ENCODE data around the gene RASL11A. TPM values are rescaled to one million over a fixed set of nuclear protein-coding genes. Genes with fewer than 3 reads are reported as not detected.
"Not testable (repeated sequence)": the region's sequence is repeated elsewhere in the genome, so short reads cannot be mapped to it uniquely, and the experiment has no call there.

Gene RASL11A
- total and polyA plus RNA-seq, 11 donors = 2.9 to 13.7 (median 5.4) TPM

DNA sequence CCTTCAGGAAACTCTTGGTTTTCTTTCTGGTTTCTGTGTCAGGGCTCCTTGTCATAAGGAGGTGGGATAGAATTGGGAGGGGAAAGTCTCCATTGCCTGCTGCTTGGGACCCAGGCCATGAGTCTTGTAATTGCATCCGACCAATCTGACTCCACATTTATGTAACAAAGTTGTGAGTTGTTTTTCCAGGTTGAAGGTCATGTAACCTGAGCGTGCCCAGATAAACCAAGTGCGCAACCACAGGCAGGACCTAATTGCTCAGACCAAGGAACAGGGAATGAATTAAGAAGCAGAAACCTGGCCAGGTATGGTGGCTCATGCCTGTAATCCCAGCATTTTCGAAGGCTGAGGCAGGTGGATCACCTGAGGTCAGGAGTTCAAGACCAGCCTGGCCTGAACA lies 17.8 kb downstream of the RASL11A start:
- Histone ChIP-seq H3K27ac (no peak overlapping the region), H3K4me1 (no peaks in the 10 kb centered on the region), H3K36me3 (no peaks in the 10 kb centered on the region), H3K4me3 (no peak overlapping the region), H3K27me3 (no peaks in the 10 kb centered on the region), H3K9me3 (peaks cover 0 to 3% (median 0%) of the 10 kb centered on the region in 12 donors)
- no peak for TF ChIP-seq POLR2A (IDR thresholded peaks at IDR 0.05)
- TF ChIP-seq, protein P1, sequence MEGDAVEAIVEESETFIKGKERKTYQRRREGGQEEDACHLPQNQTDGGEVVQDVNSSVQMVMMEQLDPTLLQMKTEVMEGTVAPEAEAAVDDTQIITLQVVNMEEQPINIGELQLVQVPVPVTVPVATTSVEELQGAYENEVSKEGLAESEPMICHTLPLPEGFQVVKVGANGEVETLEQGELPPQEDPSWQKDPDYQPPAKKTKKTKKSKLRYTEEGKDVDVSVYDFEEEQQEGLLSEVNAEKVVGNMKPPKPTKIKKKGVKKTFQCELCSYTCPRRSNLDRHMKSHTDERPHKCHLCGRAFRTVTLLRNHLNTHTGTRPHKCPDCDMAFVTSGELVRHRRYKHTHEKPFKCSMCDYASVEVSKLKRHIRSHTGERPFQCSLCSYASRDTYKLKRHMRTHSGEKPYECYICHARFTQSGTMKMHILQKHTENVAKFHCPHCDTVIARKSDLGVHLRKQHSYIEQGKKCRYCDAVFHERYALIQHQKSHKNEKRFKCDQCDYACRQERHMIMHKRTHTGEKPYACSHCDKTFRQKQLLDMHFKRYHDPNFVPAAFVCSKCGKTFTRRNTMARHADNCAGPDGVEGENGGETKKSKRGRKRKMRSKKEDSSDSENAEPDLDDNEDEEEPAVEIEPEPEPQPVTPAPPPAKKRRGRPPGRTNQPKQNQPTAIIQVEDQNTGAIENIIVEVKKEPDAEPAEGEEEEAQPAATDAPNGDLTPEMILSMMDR (IDR thresholded peaks at IDR 0.05) = no peak
- ATAC-seq = no peak
- WGBS, 4 donors = 89 to 93% (median 90%) methylated on average over 4 of the region's 4 CpGs
- no peak for DNase-seq
- intact Hi-C loops (cut with DNase I) = loop anchor here in 3 of 10 donors (5.0 to 10.0 kb wide), 3 partner anchors 64 to 304 kb away; no protein-coding TSS in a partner anchor

DNA sequence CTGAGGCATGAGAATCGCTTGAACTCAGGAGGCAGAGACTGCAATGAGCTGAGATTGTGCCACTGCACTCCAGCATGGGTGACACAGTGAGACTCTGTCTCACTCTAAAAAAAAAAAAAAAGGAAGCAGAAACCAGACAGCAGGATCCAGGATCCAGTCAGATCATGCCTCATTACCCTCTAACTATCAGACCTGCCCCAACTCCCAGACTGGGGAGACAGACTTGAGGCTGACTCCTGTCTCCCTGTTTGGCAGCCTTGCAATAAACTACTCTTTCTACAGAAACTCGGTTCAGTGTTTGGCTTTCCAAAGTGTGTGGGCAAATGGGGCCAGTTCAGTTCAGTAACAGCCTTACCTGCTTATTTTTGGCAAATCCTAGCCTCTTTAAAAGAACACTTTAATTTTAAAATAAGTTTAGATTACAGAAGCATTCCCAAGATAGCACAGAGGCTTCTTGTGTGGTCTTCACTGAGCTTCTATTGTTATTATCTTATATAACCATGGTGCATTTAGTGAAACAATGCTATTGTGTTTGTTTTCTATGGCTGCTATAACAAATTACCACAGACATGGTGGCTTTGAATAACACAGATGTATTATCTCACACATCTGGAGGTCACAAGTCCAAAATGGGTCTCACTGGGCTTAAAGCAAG lies 18.5 kb downstream of the RASL11A start:
- H3K27me3 ChIP-seq = no peaks in the 10 kb centered on the region
- H3K4me1 ChIP-seq = no peaks in the 10 kb centered on the region
- WGBS, 4 donors = 65 to 82% (median 74%) methylated on average over 2 of the region's 2 CpGs
- H3K9me3 ChIP-seq = peaks cover 0 to 3% (median 0%) of the 10 kb centered on the region in 12 donors
- DNase-seq (no peak), ATAC-seq (no peak)
- TF ChIP-seq, protein P1 (IDR thresholded peaks at IDR 0.05) = no peak
- H3K27ac ChIP-seq = no peak overlapping the region
- H3K36me3 ChIP-seq = no peaks in the 10 kb centered on the region
- no peak overlapping the region for H3K4me3 ChIP-seq
- intact Hi-C loops (cut with DNase I) = loop anchor here in 3 of 10 donors (5.0 to 10.0 kb wide), 3 partner anchors 63 to 304 kb away; no protein-coding TSS in a partner anchor

DNA sequence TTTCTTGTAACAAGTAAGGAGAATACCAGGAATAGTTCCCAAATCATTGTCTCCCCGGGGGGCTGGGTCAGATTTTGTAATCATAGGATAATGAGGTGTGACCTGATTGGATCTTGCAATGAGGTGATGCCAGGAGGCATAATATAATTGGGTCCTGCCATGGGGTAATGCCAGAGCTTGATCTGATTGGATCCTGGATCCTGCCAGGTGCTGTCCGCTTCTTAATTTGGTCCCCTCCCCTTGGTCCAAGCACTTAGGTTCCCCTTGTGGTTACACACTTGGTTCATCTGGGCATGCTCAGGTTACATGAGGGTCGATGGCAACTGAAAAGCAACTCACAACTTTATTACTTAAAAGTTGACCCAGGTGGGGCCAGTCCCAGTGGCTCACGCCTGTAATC lies 20.1 kb downstream of the RASL11A start:
- 81 to 88% (median 87%) methylated on average over 4 of the region's 4 CpGs for WGBS, 4 donors
- DNase-seq (no peak), ATAC-seq (no peak)
- Histone ChIP-seq H3K36me3 (no peaks in the 10 kb centered on the region), H3K4me3 (no peak overlapping the region), H3K4me1 (no peaks in the 10 kb centered on the region), H3K27ac (no peak overlapping the region), H3K27me3 (no peaks in the 10 kb centered on the region), H3K9me3 (peaks cover 0 to 3% (median 0%) of the 10 kb centered on the region in 12 donors)
- intact Hi-C loops (cut with DNase I) = no loop called here
- TF ChIP-seq, protein P1 (IDR thresholded peaks at IDR 0.05) = no peak
- no peak for TF ChIP-seq POLR2A (IDR thresholded peaks at IDR 0.05)

DNA sequence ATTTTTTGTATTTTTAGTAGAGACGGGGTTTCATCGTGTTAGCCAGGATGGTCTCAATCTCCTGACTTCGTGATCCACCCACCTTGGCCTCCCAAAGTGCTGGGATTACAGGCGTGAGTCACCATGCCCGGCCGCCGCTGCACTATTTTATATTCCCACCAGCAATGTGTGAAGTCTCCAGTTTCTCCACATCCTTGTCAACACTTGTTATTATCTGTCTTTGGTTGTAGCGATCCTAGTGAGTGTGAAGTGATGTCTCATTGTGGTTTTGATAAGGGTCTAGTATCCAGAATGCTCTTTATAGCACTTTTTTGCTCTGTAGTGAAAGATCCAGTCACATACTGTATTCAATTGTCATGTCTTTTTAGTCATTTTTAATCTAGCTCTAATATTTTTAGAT lies 21.3 kb downstream of the RASL11A start:
- intact Hi-C loops (cut with DNase I); H3K27ac ChIP-seq; H3K27me3 ChIP-seq; DNase-seq; H3K9me3 ChIP-seq; H3K36me3 ChIP-seq; ATAC-seq; H3K4me3 ChIP-seq; H3K4me1 ChIP-seq: not testable (repeated sequence)
- WGBS, 4 donors = 62 to 75% (median 67%) methylated on average over 8 of the region's 8 CpGs

Measured in heart left ventricle (tissue), 16 donors.